NCI-H2107 (cell line): Measurements from ENCODE around the gene CIB1.
A peak's percentile ranks its signal among the peaks of the same experiment; 100 is the strongest.

Experiments
- DNase-seq: peaks from one replicate; lab custom pipeline; 2025; lab: John Stamatoyannopoulos, UW

Gene CIB1

DNA sequence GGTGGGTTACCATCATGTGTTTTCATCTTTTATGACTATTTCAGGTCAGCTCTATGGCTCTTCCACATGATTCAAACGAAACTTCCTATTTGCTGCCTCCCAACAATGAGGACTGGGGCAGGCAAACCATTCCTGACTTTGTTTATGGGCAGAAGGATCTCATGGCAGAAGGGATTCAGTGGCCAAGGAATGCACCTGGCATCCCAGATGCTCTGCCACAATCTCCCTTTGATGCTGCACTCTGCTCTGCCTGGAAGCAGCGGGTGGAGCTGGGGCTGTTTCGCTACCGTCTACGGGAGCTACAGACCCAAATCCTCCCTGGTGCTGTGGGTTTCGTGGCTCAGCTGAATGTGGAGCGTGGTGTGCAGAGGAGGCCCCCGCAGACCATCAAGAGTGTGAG lies 7.1 kb upstream of the CIB1 start:
- no peak for DNase-seq

GRCh38 chr15:90239371-90239770 lies 5.6 kb upstream of the CIB1 start:
- DNase-seq, result no peak

DNA sequence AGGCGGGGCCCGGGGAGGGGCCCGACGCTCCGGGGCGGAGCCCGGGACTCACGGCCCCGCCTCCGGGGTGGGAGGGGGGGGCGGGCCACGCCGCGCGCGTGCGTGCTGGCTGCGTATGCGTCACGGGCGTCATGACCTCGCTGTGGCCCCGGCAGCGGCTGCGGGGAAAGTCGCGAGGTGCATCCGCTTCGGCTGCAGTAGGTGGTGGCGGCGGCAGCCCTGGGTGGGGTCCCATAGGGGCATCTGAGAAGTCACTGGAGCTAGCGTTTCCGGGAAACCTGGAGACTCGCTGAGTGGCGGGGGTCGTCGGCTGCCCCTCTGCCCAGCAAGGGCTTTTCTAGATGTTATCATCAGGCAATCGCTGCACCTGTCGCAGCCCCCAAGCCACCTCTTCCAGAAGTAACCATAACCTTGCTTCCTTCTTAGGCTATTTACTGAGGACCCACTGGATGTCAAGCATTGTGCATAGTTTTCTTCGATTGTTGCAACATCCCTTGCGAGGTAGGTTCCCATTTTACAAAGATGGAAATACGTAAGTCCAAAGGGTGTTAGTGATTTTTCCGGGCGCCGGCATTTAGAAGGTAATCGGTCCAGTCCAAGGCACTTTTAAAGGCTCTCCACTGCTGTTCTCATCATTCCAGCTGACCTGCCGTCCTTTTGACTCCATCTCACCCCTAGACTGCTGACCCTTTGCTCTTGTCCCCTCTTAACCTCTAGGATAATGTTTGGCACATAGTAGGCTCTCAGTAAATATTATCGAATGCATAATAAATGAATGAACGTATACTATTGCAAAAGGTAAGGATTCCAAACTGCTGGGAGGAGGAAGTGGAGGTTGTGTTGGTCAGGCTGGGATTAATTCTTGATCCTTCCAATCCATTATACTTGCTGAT lies 601 bp upstream of the CIB1 start, which contains the start of gene GDPGP1:
GDPGP1 (plus strand) TSS at position 114 of the 893 bp plus-strand sequence. CDS start 6,700 bp downstream, outside the sequence.
- DNase-seq, result no peak

GRCh38 chr15:90232941-90233386 lies 777 bp downstream of the CIB1 start:
- no peak for DNase-seq

DNA sequence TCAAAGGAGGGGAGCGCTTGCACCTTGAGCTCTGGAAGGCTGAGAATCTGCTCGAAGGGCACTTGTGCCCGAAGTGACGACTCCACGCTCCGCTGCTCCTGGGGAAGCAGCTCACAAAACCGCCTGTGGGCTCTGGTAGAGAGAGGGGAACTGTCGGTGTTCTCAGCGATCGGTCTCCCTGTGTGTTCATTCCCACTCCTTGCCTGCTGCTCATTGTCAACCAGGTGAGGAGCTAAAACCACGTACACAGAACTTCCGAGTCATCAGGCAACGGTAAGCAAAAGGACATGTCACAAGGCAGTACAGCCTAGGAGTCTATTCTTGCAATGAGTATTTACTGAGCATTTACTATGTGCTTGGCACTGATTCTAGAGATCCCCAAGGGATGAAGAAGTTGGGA lies 1.5 kb downstream of the CIB1 start:
- no peak for DNase-seq

DNA sequence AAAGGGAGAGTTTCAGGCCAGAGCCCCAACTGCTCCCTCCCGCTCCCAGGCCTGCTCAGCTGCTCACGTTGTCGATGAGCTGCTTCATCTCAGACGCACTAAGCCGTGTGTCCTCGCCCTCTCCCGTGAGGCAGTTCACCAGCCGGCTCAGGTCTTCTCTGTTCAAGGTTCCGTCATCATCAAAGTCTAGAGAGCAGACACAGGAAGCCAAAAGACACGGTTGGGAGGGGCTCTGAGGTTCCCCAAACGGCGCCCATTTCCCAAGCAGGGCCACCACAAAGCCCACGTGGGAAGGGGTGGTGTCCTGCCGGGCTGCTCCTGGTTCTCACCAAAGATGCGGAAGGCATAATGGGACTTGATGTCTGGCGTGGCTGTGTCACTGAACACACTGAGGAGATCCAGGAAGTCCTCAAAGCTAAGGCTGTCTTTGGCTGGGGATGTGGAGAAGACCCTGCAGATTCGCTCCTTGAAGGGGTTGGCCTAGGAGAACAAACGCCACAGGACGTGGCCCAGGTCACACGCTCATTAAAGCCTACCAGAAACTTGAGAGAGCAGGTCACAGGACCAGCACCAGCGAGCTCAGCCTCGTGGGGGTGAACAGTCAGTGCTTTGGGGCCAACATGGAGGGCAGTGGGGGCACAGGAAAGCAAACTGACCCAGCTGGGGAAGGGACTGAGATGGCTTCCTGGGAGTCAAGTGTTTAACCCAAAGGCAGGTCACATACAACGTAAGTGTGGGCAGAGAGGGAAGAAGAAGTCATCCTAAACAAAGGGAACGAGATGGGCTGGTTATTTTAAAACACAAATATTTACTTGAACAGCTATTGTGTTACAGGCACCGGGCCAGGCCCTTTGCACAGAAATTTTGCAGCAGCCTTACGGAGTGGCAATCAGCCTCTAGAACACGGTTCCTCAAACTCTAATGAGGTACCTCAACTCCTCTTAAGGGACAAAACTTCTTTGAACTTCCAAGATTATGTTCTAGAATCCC lies 2.4 kb downstream of the CIB1 start:
- DNase-seq, result no peak

GRCh38 chr15:90230610-90231009 lies 3.1 kb downstream of the CIB1 start:
- no peak for DNase-seq

- no peak for DNase-seq
Measured at GRCh38 chr15:90230071-90230494, 3.7 kb downstream of the CIB1 start.

GRCh38 chr15:90228960-90229359 lies 4.8 kb downstream of the CIB1 start:
- DNase-seq, result no peak

DNA sequence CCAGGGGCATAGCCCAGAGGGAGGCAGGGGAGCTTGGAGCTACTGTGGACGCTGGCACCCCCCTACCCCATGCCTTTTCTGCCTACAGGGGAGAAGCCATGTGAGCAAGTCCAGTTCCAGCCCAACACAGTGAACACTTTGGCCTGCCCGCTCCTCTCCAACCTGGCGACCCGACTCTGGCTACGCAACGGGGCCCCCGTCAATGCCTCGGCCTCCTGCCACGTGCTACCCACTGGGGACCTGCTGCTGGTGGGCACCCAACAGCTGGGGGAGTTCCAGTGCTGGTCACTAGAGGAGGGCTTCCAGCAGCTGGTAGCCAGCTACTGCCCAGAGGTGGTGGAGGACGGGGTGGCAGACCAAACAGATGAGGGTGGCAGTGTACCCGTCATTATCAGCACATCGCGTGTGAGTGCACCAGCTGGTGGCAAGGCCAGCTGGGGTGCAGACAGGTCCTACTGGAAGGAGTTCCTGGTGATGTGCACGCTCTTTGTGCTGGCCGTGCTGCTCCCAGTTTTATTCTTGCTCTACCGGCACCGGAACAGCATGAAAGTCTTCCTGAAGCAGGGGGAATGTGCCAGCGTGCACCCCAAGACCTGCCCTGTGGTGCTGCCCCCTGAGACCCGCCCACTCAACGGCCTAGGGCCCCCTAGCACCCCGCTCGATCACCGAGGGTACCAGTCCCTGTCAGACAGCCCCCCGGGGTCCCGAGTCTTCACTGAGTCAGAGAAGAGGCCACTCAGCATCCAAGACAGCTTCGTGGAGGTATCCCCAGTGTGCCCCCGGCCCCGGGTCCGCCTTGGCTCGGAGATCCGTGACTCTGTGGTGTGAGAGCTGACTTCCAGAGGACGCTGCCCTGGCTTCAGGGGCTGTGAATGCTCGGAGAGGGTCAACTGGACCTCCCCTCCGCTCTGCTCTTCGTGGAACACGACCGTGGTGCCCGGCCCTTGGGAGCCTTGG lies 5.6 kb downstream of the CIB1 start:
- DNase-seq, result no peak

- no peak for DNase-seq
Measured at GRCh38 chr15:90227336-90227735, 6.4 kb downstream of the CIB1 start.

DNA sequence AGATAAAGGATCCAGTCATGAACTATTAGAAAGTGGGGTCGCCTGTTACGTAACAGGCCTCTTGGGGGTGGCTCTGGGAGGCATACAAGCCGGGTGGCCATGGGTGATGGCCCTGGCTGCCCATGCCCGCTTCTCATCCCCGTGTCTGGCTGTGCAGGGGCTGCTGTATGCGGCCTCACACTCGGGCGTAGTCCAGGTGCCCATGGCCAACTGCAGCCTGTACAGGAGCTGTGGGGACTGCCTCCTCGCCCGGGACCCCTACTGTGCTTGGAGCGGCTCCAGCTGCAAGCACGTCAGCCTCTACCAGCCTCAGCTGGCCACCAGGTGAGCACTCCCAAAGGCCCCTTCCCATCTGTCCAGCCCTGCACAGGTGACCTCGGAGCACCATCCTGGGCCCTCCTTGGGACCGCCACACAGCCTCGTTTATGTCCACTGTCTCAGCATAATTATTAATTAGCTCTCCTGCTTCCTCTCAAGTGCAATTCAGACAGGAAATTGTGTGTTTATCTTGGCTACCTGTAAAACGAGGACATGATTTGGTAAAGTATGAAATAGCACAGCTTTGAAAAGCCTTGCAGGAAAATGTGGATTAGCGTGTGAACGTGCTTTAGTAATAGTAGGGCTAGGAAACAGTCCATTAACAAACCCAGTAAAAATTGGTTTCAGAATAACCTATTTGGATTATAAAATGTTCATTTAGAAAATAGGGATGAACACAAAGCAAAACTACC lies 8.1 kb downstream of the CIB1 start:
- no peak for DNase-seq

DNA sequence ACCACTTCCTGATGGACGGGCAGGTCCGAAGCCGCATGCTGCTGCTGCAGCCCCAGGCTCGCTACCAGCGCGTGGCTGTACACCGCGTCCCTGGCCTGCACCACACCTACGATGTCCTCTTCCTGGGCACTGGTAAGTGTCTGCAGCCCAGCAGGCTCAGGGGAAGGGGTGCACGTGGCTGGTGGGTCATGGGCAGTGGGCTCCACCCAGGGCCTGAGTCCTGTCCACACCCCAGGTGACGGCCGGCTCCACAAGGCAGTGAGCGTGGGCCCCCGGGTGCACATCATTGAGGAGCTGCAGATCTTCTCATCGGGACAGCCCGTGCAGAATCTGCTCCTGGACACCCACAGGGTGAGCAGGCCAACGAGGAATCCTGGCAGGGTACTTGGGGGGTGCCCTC lies 8.7 kb downstream of the CIB1 start:
- DNase-seq, result no peak

DNA sequence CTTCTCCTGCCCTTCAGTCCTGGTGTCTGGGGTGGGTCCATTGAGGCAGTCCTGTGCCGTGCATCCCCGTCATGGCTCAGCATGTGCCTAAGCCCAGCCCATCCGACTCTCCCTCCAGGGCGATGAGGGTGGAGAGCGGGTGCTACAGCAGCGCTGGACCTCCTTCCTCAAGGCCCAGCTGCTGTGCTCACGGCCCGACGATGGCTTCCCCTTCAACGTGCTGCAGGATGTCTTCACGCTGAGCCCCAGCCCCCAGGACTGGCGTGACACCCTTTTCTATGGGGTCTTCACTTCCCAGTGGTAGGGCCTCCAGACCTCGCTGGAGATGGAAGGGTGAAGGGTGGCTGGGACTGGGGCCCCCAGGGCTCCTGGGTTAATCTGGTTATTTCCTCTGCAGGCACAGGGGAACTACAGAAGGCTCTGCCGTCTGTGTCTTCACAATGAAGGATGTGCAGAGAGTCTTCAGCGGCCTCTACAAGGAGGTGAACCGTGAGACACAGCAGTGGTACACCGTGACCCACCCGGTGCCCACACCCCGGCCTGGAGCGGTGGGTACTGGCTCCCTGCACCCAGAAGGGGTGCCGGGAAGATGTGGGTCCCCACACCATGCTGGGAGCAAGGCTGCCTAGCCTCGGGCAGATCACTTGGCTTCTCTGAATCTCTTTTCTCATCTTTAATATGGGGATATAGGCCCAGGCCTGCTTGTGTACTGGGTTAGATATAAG lies 10.1 kb downstream of the CIB1 start:
- no peak for DNase-seq

GRCh38 chr15:90222547-90222946 lies 11.2 kb downstream of the CIB1 start:
- no peak for DNase-seq

DNA sequence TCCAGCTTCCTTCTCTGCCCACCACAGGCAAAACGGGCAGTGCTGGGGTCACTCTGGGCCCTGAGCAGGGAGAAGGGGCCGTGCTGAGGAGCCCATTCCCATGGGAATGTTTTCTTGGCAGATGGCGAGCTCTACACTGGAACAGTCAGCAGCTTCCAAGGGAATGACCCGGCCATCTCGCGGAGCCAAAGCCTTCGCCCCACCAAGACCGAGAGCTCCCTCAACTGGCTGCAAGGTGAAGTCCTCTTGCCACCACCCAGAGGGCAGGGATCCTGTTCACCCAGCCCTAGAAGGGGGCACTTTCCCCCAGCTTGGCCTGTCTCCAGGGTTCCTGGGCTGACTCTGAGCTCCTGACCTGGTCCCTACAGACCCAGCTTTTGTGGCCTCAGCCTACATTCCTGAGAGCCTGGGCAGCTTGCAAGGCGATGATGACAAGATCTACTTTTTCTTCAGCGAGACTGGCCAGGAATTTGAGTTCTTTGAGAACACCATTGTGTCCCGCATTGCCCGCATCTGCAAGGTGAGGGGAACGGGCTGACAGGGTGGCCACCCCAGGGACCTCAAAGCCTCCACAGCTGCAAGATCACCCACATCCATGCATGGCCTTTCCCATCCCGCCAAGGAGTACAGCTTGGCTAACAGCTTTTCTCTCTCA lies 12.4 kb downstream of the CIB1 start:
- DNase-seq, result peak; percentile 31

DNA sequence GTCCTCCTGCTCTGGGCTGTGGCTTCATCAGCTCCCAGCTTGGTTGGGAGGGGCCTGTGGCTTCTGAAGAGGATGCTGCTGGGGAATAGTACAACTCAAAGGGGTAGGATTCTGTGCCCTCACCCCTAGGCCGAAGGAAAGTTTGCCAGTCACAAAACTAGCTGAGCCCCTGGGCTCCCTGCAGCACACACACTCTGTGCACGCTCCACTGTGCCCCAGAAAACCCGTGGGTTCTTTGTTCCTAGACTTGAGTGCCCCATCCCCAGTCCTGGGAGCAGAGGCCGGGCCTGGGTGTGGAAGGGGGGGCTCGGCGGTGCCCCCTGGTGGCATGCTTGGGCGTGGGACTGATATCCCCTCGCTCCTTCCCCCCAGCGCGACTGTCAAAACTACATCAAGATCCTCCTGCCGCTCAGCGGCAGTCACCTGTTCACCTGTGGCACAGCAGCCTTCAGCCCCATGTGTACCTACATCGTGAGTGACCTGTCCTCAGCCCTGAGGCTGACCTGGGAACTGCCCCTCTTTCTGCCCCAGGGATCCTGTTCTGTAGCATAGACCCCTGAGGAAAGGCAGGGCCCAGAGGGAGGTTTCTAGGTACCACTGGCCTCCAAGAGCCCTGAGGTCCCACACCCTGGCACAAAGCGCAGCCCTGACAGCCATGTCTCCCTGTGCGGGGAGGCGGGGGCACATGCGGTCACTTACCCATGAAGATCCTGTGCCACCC lies 14.2 kb downstream of the CIB1 start:
- DNase-seq, result no peak

- no peak for DNase-seq
Measured at GRCh38 chr15:90217671-90218394, 15.9 kb downstream of the CIB1 start.
